Activated CD4-positive, CD25-positive, alpha-beta regulatory T cell treated with anti-CD3 and anti-CD28 coated beads, Interleukin-2, amount 50 U/mL, for 72 hours (primary cell): ENCODE measurements around the gene FGF5.
"Not testable (repeated sequence)": the region's sequence is repeated elsewhere in the genome, so short reads cannot be mapped to it uniquely, and the experiment has no call there.

Experiments
- DNase-seq: peaks from one replicate; pipeline ENCODE4 v3.0.0; 2021

Gene FGF5

GRCh38 chr4:80266253-80266901 lies at the start of gene FGF5:
Gene FGF5 (plus strand): TSS chr4:80266664. CDS start chr4:80266825, 161 bp downstream.
- no peak for DNase-seq

- no peak for DNase-seq
Measured at GRCh38 chr4:80219301-80220025, 47.0 kb upstream of the FGF5 start.

- no peak for DNase-seq
Measured at GRCh38 chr4:80220711-80221110, 45.8 kb upstream of the FGF5 start.

- no peak for DNase-seq
Measured at GRCh38 chr4:80221161-80221560, 45.3 kb upstream of the FGF5 start.

- no peak for DNase-seq
Measured at GRCh38 chr4:80225595-80225994, 40.9 kb upstream of the FGF5 start.

GRCh38 chr4:80226094-80226493 lies 40.4 kb upstream of the FGF5 start:
- no peak for DNase-seq

GRCh38 chr4:80228460-80228859 lies 38.0 kb upstream of the FGF5 start:
- no peak for DNase-seq

- DNase-seq: no peak
Measured at GRCh38 chr4:80229128-80229527, 37.3 kb upstream of the FGF5 start.

- no peak for DNase-seq
Measured at GRCh38 chr4:80229590-80229989, 36.9 kb upstream of the FGF5 start.

GRCh38 chr4:80231180-80231579 lies 35.3 kb upstream of the FGF5 start:
- DNase-seq: no peak

GRCh38 chr4:80232707-80233370 lies 33.6 kb upstream of the FGF5 start:
- DNase-seq: no peak

GRCh38 chr4:80233390-80233789 lies 33.1 kb upstream of the FGF5 start:
- no peak for DNase-seq

- no peak for DNase-seq
Measured at GRCh38 chr4:80235451-80235850, 31.0 kb upstream of the FGF5 start.

GRCh38 chr4:80237992-80238391 lies 28.5 kb upstream of the FGF5 start:
- no peak for DNase-seq

GRCh38 chr4:80239480-80240150 lies 26.8 kb upstream of the FGF5 start:
- DNase-seq: no peak

- no peak for DNase-seq
Measured at GRCh38 chr4:80240976-80241375, 25.5 kb upstream of the FGF5 start.

GRCh38 chr4:80243274-80244018 lies 23.0 kb upstream of the FGF5 start:
- no peak for DNase-seq

GRCh38 chr4:80247484-80247883 lies 19.0 kb upstream of the FGF5 start:
- DNase-seq: not testable (repeated sequence)

- DNase-seq: no peak
Measured at GRCh38 chr4:80249144-80249543, 17.3 kb upstream of the FGF5 start.

GRCh38 chr4:80252427-80252826 lies 14.0 kb upstream of the FGF5 start:
- no peak for DNase-seq

GRCh38 chr4:80252953-80253352 lies 13.5 kb upstream of the FGF5 start:
- DNase-seq: no peak

GRCh38 chr4:80253510-80253909 lies 13.0 kb upstream of the FGF5 start:
- DNase-seq: no peak

- no peak for DNase-seq
Measured at GRCh38 chr4:80254114-80254513, 12.3 kb upstream of the FGF5 start.
